ENCODE data around the gene RNF166.

Gene RNF166

GRCh38 chr16:88739139-88739976, 33.1 kb upstream of the RNF166 start:
- no peak for DNase-seq (ENCODE audit: low read depth in 2 of 2)

GRCh38 chr16:88738151-88739084, 32.2 kb upstream of the RNF166 start:
- no peak for DNase-seq (ENCODE audit: low read depth in 2 of 2)

- DNase-seq (ENCODE audit: low read depth in 2 of 2): peak; percentile 29 to 32
Measured at GRCh38 chr16:88737298-88738150, 31.3 kb upstream of the RNF166 start.

DNA sequence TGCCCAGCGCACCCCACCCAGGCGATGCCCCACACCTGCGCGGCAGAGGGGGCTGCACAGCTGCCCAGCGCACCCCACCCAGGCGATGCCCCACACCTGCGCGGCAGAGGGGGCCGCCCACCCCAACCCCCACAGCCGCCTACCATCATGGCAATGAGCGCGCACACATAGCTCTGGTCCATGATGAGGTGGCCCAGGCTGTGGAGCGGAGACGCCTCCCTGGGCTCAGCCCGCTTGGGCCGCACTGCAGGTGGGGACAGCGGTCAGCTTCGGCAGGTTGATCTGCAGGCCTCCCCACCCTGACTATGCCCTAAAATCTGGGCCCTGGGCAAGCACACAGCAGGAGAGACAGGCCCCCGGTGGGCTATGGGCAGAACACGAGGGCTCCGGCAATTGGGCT, 30.3 kb upstream of the RNF166 start:
- DNase-seq (ENCODE audit: low read depth in 2 of 2): no peak

DNA sequence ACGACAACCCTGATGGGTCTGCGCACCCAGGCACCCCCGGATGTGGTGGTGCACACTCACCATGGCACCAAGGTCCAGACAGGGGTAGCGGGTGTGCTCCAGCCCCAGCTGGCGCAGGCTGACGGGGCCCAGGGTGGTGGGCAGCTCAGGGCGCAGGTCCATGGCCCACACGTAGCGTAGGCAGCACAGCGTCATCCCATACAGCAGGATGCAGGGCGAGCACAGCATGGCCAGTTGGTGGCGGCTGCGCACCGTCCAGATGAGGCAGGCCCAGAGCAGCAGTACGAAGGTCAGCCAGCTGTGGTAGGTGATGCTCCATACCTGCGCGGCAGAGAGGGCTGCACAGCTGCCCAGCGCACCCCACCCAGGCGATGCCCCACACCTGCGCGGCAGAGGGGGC, 29.9 kb upstream of the RNF166 start:
- no peak for DNase-seq (ENCODE audit: low read depth in 2 of 2)

- DNase-seq (ENCODE audit: low read depth in 2 of 2): no peak
Measured at GRCh38 chr16:88735616-88736015, 29.4 kb upstream of the RNF166 start.

GRCh38 chr16:88735121-88735520, 28.9 kb upstream of the RNF166 start:
- DNase-seq (ENCODE audit: low read depth in 2 of 2): no peak

- DNase-seq (ENCODE audit: low read depth in 2 of 2): no peak
Measured at GRCh38 chr16:88734361-88734728, 28.1 kb upstream of the RNF166 start.

DNA sequence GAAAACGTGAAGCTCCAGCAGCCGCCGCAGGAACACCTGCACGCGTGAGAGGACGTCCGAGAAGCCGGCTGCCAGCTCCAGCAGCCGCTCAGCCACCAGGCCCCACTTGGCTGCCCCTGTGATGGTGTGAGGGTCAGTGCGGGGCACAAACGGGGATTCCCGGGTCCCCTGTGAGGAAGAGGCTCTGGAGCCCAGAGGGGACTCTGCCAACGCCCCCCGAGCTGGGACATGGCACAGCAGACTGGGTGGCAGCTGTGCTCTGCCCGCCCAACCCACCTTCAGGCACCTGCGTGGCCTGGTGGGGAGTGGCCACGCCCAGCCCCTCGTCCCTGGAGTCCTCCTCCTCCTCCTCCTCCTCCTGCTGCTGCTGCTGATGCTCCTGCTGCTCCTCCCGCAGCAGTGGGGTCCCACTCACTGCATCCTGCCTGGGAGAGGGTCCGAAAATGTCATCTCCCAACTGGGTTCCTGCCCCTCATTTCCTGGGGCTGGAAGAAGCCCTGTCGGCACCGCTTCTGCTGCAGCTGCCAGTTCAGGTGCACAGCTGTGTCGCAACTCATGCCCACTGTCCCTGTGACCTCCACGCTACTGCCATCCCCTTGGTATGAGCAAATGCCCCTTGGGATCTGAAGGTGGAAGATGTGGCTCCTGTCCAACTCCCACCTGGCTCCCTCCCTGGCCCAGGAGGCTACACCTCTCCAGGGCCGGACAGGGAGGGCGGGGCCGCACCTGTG, 27.6 kb upstream of the RNF166 start:
- no peak for DNase-seq (ENCODE audit: low read depth in 2 of 2)

DNA sequence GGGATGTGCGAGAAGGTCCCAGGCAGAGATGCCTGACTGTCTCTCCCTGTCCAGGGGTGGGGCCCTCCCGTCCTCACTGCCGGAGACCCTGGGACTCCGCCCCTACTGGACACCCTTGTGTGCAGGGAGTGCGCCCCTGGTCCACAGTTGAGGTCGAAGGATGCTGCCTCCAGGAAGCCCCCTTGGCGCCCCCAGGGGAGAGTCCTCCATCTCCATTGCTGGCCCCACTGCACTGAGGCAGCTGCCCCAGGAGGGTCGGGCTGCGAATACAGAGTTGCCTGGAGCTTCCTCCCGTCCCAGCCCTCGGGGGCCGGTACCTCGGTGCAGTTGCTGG, 26.7 kb upstream of the RNF166 start:
- no peak for DNase-seq (ENCODE audit: low read depth in 2 of 2)

DNA sequence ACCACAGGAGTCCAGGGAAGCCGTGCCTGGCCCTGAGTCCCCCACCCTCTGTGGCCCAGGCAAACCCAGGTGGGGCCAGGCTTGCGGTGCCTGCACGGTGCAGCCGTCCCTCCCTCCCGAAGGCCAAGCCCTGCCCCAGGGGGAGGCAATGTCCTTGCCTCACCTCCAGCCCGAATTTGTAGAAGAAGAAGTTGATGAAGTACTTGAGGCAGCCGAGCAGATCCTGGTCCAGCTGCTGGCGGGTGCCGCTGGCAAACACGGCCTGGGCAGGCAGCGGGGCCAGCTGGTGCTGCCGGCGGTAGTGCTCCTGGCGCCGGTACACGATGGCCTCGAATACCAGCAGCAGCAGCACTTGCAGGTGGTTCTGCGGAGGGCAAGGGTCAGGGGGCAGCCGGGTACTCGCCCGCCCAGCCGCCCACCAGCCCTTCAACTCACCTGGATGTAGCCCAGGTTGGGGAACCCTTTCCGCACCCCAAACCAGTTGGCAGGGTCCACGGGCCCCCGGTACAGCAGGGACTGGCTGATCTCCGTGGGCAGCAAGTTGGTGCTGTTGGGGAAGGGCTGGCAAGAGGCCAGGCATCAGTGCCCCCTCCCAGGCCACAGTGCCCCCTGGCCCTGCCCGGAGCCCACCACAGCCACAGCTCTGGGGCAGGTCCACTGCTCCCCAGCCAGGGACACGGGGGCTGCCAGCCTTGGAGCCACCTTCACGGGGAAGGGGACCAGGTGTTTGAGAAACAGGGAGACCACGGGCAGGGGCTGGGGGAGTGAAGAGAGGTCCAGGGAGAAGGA, 26.2 kb upstream of the RNF166 start:
- no peak for DNase-seq (ENCODE audit: low read depth in 2 of 2)

DNA sequence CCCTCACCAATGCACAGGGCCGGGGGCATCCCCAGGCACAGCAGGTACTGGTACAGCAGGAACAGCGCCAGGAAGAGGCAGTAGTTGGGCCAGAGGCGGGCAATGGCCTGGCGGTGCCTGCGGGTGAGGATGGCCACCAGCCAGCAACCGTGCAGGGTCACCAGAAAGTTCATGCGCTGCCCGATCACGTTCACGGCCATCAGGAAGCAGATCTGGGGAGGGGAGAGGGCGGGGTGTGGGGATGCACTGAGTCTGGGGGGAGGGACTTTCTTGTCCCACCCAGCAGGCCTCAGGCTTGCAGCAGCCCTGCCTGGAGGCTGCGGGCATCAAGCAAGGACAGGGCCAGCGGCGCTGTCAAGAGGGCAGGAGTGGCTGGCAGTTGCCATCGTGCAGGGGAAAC, 25.5 kb upstream of the RNF166 start:
- no peak for DNase-seq (ENCODE audit: low read depth in 2 of 2)

- no peak for DNase-seq (ENCODE audit: low read depth in 2 of 2)
Measured at GRCh38 chr16:88730632-88731607, 24.7 kb upstream of the RNF166 start.

GRCh38 chr16:88727871-88728270, 21.7 kb upstream of the RNF166 start:
- no peak for DNase-seq (ENCODE audit: low read depth in 2 of 2)

GRCh38 chr16:88726981-88727380, 20.8 kb upstream of the RNF166 start:
- DNase-seq (ENCODE audit: low read depth in 2 of 2): no peak

- DNase-seq (ENCODE audit: low read depth in 2 of 2): no peak
Measured at GRCh38 chr16:88726408-88726749, 20.2 kb upstream of the RNF166 start.

- DNase-seq (ENCODE audit: low read depth in 2 of 2): no peak
Measured at GRCh38 chr16:88725609-88726407, 19.6 kb upstream of the RNF166 start.

DNA sequence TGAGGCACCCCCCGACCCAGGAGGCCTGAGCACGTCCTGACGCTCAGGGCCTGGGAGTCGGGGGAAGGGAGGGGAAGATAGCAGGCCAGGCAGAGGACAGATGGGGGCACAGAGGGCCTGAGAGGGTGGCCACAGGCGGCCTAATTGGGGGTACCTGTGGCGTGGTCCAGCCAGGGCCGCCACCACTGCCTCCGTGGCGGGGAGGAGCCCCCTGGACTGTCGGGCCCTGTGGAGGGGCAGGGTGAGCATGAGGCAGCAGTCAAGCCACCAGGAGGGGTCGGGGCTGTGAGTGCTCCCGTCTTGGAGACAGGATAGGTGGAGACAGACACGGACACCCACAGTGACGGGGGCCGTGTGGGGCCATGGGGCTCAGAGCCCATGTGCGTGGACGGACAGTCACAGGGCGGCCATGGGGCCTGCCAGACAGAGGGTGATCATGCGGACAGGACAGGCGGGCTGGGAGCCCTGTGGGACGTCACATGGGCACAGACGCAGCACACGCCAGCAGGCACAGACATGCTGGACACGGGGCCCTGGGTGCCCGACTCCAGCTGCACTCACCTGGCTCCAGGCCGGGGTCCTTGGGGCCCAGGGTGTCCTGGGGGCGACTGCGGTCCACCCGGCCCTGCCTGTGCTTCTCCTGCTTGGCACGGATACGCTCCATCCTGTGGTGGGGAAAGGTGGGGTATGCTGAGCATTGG, 18.8 kb upstream of the RNF166 start:
- no peak for DNase-seq (ENCODE audit: low read depth in 2 of 2)

All from fibroblast of skin of left biceps (primary cell).